ENCODE results near the gene SLC2A3.
"Not testable (repeated sequence)": the region's sequence is repeated elsewhere in the genome, so short reads cannot be mapped to it uniquely, and the experiment has no call there.

Gene SLC2A3

GRCh38 chr12:7892186-7892980 is 43.6 kb downstream of the SLC2A3 start:
- DNase-seq (ENCODE audit: low read depth in 2 of 2), result no peak
- TF ChIP-seq, protein P1, sequence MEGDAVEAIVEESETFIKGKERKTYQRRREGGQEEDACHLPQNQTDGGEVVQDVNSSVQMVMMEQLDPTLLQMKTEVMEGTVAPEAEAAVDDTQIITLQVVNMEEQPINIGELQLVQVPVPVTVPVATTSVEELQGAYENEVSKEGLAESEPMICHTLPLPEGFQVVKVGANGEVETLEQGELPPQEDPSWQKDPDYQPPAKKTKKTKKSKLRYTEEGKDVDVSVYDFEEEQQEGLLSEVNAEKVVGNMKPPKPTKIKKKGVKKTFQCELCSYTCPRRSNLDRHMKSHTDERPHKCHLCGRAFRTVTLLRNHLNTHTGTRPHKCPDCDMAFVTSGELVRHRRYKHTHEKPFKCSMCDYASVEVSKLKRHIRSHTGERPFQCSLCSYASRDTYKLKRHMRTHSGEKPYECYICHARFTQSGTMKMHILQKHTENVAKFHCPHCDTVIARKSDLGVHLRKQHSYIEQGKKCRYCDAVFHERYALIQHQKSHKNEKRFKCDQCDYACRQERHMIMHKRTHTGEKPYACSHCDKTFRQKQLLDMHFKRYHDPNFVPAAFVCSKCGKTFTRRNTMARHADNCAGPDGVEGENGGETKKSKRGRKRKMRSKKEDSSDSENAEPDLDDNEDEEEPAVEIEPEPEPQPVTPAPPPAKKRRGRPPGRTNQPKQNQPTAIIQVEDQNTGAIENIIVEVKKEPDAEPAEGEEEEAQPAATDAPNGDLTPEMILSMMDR (IDR thresholded peaks at IDR 0.05; ENCODE audit: low read depth, low read length), result no peak
- H3K4me3 ChIP-seq (replicated peaks in 1 of 2; ENCODE audit: low read depth in 2 of 2, low read length in 2 of 2), result no peak overlapping the region

- no peak overlapping the region for H3K4me3 ChIP-seq (replicated peaks in 1 of 2; ENCODE audit: low read depth in 2 of 2, low read length in 2 of 2)
- no peak for DNase-seq (ENCODE audit: low read depth in 2 of 2)
- TF ChIP-seq, protein P1 (IDR thresholded peaks at IDR 0.05; ENCODE audit: low read depth, low read length), result no peak
These were observed 51.3 kb downstream of the SLC2A3 start for GRCh38 chr12:7884689-7885088.

- DNase-seq (ENCODE audit: low read depth in 2 of 2); H3K4me3 ChIP-seq (replicated peaks in 1 of 2; ENCODE audit: low read depth in 2 of 2, low read length in 2 of 2): not testable (repeated sequence)
These were observed 54.3 kb downstream of the SLC2A3 start for GRCh38 chr12:7881736-7882120.

DNA sequence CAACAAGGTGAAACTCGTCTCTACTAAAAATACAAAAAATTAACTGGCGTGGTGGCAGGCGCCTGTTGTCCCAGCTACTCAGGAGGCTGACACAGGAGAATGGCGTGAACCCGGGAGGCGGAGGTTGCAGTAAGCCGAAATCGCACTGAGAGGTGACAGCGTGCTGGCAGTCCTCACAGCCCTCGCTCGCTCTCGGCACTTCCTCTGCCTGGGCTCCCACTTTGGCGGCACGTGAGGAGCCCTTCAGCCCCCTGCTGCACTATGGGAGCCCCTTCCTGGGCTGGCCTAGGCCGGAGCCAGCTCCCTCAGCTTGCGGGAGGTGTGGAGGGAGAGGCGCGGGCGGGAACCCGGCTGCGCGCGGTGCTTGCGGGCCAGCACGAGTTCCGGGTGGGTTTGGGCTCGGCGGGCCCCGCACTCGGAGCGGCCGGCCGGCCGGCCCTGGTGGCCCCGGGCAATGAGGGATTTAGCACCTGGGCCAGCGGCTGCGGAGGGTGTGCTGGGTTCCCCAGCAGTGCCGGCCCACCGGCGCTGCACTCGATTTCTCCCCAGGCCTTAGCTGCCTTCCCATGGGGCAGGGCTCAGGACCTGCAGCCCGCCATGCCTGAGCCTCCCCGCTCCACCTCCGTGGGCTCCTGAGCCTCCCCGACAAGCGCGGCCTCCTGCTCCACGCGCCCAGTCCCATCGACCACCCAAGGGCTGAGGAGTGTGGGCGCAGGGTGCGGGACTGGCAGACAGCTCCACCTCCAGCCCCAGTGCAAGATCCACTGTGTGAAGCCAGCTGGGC is 54.8 kb downstream of the SLC2A3 start:
- not testable (repeated sequence) for H3K4me3 ChIP-seq (replicated peaks in 1 of 2; ENCODE audit: low read depth in 2 of 2, low read length in 2 of 2); DNase-seq (ENCODE audit: low read depth in 2 of 2)

GRCh38 chr12:7879246-7879645 is 56.7 kb downstream of the SLC2A3 start:
- no peak for DNase-seq (ENCODE audit: low read depth in 2 of 2)
- TF ChIP-seq, protein P1 (IDR thresholded peaks at IDR 0.05; ENCODE audit: low read depth, low read length), result no peak
- no peak overlapping the region for H3K4me3 ChIP-seq (replicated peaks in 1 of 2; ENCODE audit: low read depth in 2 of 2, low read length in 2 of 2)

GRCh38 chr12:7877420-7877819 is 58.6 kb downstream of the SLC2A3 start:
- no peak for DNase-seq (ENCODE audit: low read depth in 2 of 2)
- no peak overlapping the region for H3K4me3 ChIP-seq (replicated peaks in 1 of 2; ENCODE audit: low read depth in 2 of 2, low read length in 2 of 2)
- TF ChIP-seq, protein P1 (IDR thresholded peaks at IDR 0.05; ENCODE audit: low read depth, low read length), result no peak

DNA sequence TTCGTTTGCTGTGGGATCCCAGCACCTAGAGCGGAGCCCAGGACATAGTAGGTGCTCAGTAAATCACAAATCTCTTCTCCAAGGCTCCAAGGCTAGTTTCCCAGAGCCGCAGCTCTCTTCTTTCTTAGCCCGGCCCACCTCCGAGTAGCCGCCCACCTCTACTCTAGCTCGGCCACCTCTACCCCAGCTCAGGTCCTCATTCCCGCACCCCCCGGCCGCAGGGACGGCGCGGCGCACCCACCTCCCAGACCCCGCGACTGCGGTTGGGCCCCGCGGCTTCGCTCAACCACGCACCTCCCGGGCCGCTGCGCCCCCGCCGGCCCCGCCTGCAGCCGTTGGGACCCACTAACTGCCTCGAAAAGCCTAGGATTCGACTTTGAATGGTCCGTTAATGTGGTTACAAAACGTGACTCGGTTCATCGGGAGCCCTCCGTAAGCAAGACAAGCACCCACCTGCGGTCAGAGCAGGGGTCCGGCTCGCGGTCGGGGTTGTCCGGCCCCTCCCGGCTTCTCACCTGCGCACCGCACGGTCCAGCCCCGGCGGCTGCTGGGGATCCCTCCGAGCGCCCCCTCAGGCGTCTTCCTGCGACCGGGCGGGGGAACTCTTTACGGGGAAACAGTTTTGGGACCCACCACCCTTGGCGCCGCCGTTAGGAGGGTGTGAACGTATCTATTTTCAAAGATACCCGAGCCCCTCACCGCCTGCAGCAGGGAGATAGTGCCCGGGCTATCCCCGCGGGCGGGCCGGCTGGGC is 63.2 kb downstream of the SLC2A3 start, which contains the start of gene SLC2A14:
Gene SLC2A14, minus strand, starts transcription at position 350 of the 754 bp plus-strand sequence. CDS start 3,035 bp downstream, outside the sequence.
- DNase-seq (ENCODE audit: low read depth in 2 of 2), result no peak
- TF ChIP-seq, protein P1 (IDR thresholded peaks at IDR 0.05; ENCODE audit: low read depth, low read length), result no peak
- H3K4me3 ChIP-seq (replicated peaks in 1 of 2; ENCODE audit: low read depth in 2 of 2, low read length in 2 of 2), result peak within 1 kb of the TSS in 1 of 2 donors; percentile 13

All from cardiac fibroblast (primary cell).